ENCODE data around the gene SPSB4.

DNA sequence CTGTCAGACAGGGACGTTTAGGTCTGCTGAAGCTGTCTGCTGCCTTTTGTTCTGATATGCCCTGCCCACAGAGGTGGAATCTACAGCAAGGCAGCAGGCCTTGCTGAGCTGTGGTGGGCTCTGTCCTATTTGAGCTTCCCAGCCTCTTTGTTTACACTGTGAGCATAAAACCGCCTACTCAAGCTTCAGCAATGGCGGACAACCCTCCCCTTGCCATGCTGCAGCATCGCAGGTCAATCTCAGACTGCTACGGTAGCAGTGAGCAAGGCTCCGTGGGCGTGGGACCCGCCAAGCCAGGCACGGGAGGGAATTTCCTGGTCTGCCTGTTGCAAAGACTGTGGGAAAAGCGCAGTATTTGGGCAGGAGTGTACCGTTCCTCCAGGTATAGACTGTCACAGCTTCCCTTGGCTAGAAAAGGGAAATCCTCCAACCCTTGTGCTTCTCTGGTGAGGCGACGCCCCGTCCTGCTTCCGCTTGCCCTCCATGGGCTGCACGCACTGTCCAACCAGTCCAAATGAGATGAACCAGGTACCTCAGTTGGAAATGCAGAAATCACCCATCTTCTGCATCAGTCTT lies 71.4 kb downstream of the SPSB4 start:
- TF ChIP-seq, protein P1, sequence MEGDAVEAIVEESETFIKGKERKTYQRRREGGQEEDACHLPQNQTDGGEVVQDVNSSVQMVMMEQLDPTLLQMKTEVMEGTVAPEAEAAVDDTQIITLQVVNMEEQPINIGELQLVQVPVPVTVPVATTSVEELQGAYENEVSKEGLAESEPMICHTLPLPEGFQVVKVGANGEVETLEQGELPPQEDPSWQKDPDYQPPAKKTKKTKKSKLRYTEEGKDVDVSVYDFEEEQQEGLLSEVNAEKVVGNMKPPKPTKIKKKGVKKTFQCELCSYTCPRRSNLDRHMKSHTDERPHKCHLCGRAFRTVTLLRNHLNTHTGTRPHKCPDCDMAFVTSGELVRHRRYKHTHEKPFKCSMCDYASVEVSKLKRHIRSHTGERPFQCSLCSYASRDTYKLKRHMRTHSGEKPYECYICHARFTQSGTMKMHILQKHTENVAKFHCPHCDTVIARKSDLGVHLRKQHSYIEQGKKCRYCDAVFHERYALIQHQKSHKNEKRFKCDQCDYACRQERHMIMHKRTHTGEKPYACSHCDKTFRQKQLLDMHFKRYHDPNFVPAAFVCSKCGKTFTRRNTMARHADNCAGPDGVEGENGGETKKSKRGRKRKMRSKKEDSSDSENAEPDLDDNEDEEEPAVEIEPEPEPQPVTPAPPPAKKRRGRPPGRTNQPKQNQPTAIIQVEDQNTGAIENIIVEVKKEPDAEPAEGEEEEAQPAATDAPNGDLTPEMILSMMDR (conservative IDR thresholded peaks at IDR 0.05 in 1 of 2, IDR thresholded peaks at IDR 0.05 in 1 of 2; ENCODE audit: low read depth in 1 of 2, low read length in 2 of 2): no peak
- TF ChIP-seq EZH2 (IDR thresholded peaks at IDR 0.05; ENCODE audit: low read length, missing control alignments): no peak
